Naive thymus-derived CD4-positive, alpha-beta T cell (primary cell): ENCODE results near the gene OR51E2. TPM values are rescaled to one million over a fixed set of nuclear protein-coding genes. Genes with fewer than 3 reads are reported as not detected.

Experiments used
- ATAC-seq: fragments of 150-1000 bp; cut with Tn5 transposase; 2 replicates; pipeline ENCODE4 v1.10.0; 2021; ENCODE audit warnings: mild to moderate bottlenecking, moderate library complexity
- CTCF ChIA-PET: fragments of 350-600 bp; sonication (Branson Sonifier 250); formaldehyde crosslinking; loops from one replicate; lab custom pipeline; 2021; ENCODE audit warnings: antibody characterized with exemption; lab: Charles Lee
- POLR2A ChIA-PET: fragments of 350-600 bp; sonication (Branson Sonifier 250); formaldehyde crosslinking; loops from one replicate; lab custom pipeline; 2021; ENCODE audit warnings: antibody characterized with exemption, inconsistent platforms; lab: Charles Lee
- DNase-seq, 9 donors: peaks; one replicate each; pipeline versions ENCODE4 v3.0.0 to v3.0.0-alpha.2; 2020 to 2022; ENCODE audit warnings: mixed read lengths in 1 of 9
- H3K27ac ChIP-seq: one replicate; pipeline ENCODE4 v1.7.0; 2013; ENCODE audit warnings: mild to moderate bottlenecking, low read depth, low read length, moderate library complexity
- H3K27me3 ChIP-seq, 2 donors: one replicate each; pipeline ENCODE4 v1.7.0; 2013; ENCODE audit warnings: low read length in 2 of 2, mild to moderate bottlenecking in 2 of 2, moderate library complexity in 2 of 2; ENCODE audit not compliant: control insufficient read depth in 2 of 2, insufficient read depth in 2 of 2
- H3K36me3 ChIP-seq, 3 experiments: 1 replicate in 2 of 3; 2 replicates in 1 of 3; pipeline ENCODE4 v1.7.0; 2013; ENCODE audit warnings: low read length in 3 of 3, mild to moderate bottlenecking in 3 of 3, moderate library complexity in 1 of 3; ENCODE audit not compliant: insufficient read depth in 3 of 3, control insufficient read depth in 2 of 3
- H3K4me1 ChIP-seq, 2 donors: one replicate each; pipeline ENCODE4 v1.7.0; 2013; ENCODE audit warnings: low read length in 2 of 2, mild to moderate bottlenecking in 2 of 2, moderate library complexity in 1 of 2; ENCODE audit not compliant: control insufficient read depth in 2 of 2, insufficient read depth in 2 of 2
- H3K4me3 ChIP-seq: 2 replicates; pipeline ENCODE4 v1.7.0; 2013; ENCODE audit warnings: mild to moderate bottlenecking, low read length
- H3K9me3 ChIP-seq, 3 experiments: 1 replicate in 2 of 3; 2 replicates in 1 of 3; pipeline ENCODE4 v1.7.0; 2013; ENCODE audit warnings: low read length in 3 of 3; ENCODE audit not compliant: control insufficient read depth in 2 of 3
- H3K27ac Mint-ChIP-seq, 9 donors: one replicate each; pipeline ENCODE4 v1.8.0; 2020 to 2022; ENCODE audit warnings: mixed read lengths in 9 of 9, mild to moderate bottlenecking in 8 of 9, moderate library complexity in 5 of 9, inconsistent platforms in 2 of 9
- H3K27me3 Mint-ChIP-seq, 5 donors: one replicate each; pipeline ENCODE4 v1.8.0; 2021 to 2022; ENCODE audit warnings: mixed read lengths in 5 of 5, mild to moderate bottlenecking in 1 of 5
- H3K36me3 Mint-ChIP-seq, 5 donors: one replicate each; pipeline ENCODE4 v1.8.0; 2020 to 2022; ENCODE audit warnings: mixed read lengths in 5 of 5, mild to moderate bottlenecking in 3 of 5, inconsistent platforms in 1 of 5
- H3K4me1 Mint-ChIP-seq, 7 donors: one replicate each; pipeline ENCODE4 v1.8.0; 2020 to 2022; ENCODE audit warnings: mixed read lengths in 7 of 7, mild to moderate bottlenecking in 3 of 7, inconsistent platforms in 1 of 7
- H3K4me3 Mint-ChIP-seq, 10 donors: one replicate each; pipeline ENCODE4 v1.8.0; 2020 to 2022; ENCODE audit warnings: mild to moderate bottlenecking in 10 of 10, mixed read lengths in 10 of 10, moderate library complexity in 6 of 10, inconsistent platforms in 2 of 10
- H3K9me3 Mint-ChIP-seq, 11 donors: one replicate each; pipeline ENCODE4 v1.8.0; 2020 to 2022; ENCODE audit warnings: mixed read lengths in 11 of 11, mild to moderate bottlenecking in 4 of 11, inconsistent platforms in 1 of 11, moderate library complexity in 1 of 11
- intact Hi-C, 2 donors: fragments of 100-400 bp; cut with micrococcal nuclease; formaldehyde crosslinking; loops; one replicate each; pipeline ENCODE4 v1.15.1; 2023
- polyA plus RNA-seq, 2 donors: library from polyadenylated mRNA; unstranded; fragments of 300-500 nt; fragmentation: Illumina TruSeq; gene quantifications; one replicate each; pipeline ENCODE4 v1.2.3, GENCODE V29; 2021
- total RNA-seq, 6 experiments: library from RNA in 5 of 6; stranded (reverse) in 5 of 6; gene quantifications; 1 replicate in 5 of 6; 2 replicates in 1 of 6; pipeline ENCODE4 v1.2.3 and lab custom pipeline; 2021 to 2026

The OR51E2 gene
- total and polyA plus RNA-seq, 7 experiments from 2014 or later = not detected

DNA sequence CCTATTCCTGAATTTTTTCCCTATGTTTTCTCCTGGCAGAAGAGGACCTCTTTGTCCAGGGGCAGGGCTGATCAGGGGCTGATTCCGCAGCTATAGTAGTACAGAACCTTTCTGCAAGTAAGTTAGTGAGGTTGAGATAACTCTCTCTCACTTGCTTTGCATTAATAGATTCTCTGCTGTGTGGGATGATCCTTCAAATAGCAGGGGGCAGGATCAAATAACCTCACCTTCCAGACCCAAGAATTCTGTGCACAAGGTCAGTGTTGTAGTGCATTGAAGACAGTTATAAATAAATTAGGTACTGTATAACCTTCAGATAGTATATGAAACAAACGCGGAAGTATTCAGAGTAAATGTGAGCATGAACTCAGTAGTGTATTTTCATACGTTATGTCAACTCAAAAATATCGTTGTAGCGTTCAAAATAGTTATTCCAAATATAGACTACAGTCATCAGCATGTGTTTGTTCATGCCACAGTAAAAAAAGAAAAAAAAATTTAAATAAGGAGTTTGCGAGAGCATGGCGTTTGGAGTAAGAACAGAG is 7.2 kb upstream of the OR51E2 start:
- no peaks in the 10 kb centered on the region for H3K9me3 Mint-ChIP-seq
- no peaks in the 10 kb centered on the region for H3K9me3 ChIP-seq
- ChIA-PET POLR2A (no interaction called here), CTCF (no interaction called here)
- H3K4me3 ChIP-seq = no peak overlapping the region
- H3K4me1 ChIP-seq = no peaks in the 10 kb centered on the region
- peaks cover 15 to 32% (median 18%) of the 10 kb centered on the region in 5 donors for H3K27me3 Mint-ChIP-seq
- H3K27me3 ChIP-seq = peaks cover 0 to 4% of the 10 kb centered on the region in 2 donors
- intact Hi-C loops = no loop called here
- ATAC-seq (no peak), DNase-seq (no peak)
- no peak overlapping the region for H3K4me3 Mint-ChIP-seq
- H3K4me1 Mint-ChIP-seq = peaks cover 0 to under 1% (median 0%) of the 10 kb centered on the region in 7 donors
- no peaks in the 10 kb centered on the region for H3K36me3 ChIP-seq
- no peaks in the 10 kb centered on the region for H3K36me3 Mint-ChIP-seq
- H3K27ac ChIP-seq = no peak overlapping the region
- H3K27ac Mint-ChIP-seq = no peak overlapping the region

DNA sequence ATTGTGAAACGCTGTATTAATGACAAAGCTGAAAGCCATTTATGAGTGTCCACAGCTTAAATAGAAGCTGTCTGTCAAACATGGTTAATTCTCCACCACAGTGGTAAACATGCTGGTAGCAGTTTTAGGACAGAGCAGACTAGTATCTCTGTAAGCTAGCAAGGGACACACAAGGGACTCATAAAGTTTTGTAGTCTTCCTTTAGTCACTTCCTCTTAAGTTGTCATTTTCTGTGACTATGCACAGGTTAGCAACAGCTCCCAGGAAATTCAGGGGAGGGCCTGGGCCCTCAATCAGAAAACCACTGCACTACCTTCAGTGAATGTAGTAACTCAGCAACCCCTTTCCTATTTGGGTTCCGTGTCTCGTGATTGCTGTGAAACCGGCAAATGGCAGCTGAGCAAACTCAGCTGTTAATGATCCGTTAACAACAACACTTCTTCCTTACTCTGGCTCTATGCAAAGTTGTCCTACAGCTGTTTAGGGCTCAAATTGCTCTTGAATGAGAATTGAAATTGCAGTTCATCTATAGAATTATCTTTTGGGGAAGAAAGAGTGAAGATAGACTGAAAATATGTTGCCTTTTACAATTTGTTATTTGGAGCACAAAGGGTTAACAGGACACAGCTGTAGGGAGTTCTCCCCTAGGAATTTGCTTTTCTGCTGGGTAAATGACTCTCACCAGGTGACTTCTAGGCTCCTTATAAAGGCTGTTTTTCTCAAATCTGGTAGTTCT is 6.6 kb upstream of the OR51E2 start, which contains the start of gene MMP26:
TSS of gene MMP26 (plus strand) at position 731 of the 736 bp plus-strand sequence.
- H3K36me3 ChIP-seq = no peaks in the 10 kb centered on the region
- no peaks in the 10 kb centered on the region for H3K9me3 ChIP-seq
- DNase-seq (no peak), ATAC-seq (no peak)
- no peaks in the 10 kb centered on the region for H3K9me3 Mint-ChIP-seq
- ChIA-PET CTCF (no interaction called here), POLR2A (no interaction called here)
- H3K27ac ChIP-seq = no peak within 1 kb of the TSS
- no peaks in the 10 kb centered on the region for H3K4me1 ChIP-seq
- no peak within 1 kb of the TSS for H3K4me3 ChIP-seq
- peaks cover 0 to 4% (median 0%) of the 10 kb centered on the region in 7 donors for H3K4me1 Mint-ChIP-seq
- no peaks in the 10 kb centered on the region for H3K36me3 Mint-ChIP-seq
- peaks cover 11 to 28% (median 12%) of the 10 kb centered on the region in 5 donors for H3K27me3 Mint-ChIP-seq
- no peak within 1 kb of the TSS for H3K27ac Mint-ChIP-seq
- H3K27me3 ChIP-seq = peaks cover 0 to 4% of the 10 kb centered on the region in 2 donors
- intact Hi-C loops = no loop called here
- H3K4me3 Mint-ChIP-seq = no peak within 1 kb of the TSS

DNA sequence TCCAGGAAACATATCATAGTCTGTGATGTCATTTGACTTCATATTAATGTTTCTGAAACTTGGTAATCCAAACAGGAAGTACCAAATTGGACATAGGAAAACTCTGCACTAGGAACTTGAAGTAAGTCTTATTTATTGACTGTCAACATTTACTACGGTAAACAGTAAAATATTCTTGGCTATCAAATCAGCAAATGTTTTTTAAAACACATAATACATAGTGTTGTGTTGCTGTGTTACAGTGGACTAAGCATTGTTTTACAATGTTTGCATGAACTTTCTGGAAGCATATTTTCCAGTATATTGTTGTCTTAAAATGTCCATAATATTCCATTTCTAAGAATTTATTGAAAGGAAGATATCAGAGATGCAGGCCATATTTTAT is 2.8 kb upstream of the OR51E2 start:
- H3K9me3 ChIP-seq = no peaks in the 10 kb centered on the region
- no peaks in the 10 kb centered on the region for H3K36me3 ChIP-seq
- intact Hi-C loops = no loop called here
- POLR2A ChIA-PET = no interaction called here
- H3K36me3 Mint-ChIP-seq = no peaks in the 10 kb centered on the region
- H3K4me1 Mint-ChIP-seq = peaks cover 0 to 4% (median 0%) of the 10 kb centered on the region in 7 donors
- ATAC-seq (no peak), DNase-seq (no peak)
- no peaks in the 10 kb centered on the region for H3K9me3 Mint-ChIP-seq
- H3K27ac Mint-ChIP-seq = no peak overlapping the region
- no peak overlapping the region for H3K27ac ChIP-seq
- CTCF ChIA-PET = no interaction called here
- peaks cover 4 to 17% (median 11%) of the 10 kb centered on the region in 5 donors for H3K27me3 Mint-ChIP-seq
- no peaks in the 10 kb centered on the region for H3K4me1 ChIP-seq
- H3K27me3 ChIP-seq = peaks cover 0 to 4% of the 10 kb centered on the region in 2 donors
- no peak overlapping the region for H3K4me3 Mint-ChIP-seq
- H3K4me3 ChIP-seq = no peak overlapping the region

DNA sequence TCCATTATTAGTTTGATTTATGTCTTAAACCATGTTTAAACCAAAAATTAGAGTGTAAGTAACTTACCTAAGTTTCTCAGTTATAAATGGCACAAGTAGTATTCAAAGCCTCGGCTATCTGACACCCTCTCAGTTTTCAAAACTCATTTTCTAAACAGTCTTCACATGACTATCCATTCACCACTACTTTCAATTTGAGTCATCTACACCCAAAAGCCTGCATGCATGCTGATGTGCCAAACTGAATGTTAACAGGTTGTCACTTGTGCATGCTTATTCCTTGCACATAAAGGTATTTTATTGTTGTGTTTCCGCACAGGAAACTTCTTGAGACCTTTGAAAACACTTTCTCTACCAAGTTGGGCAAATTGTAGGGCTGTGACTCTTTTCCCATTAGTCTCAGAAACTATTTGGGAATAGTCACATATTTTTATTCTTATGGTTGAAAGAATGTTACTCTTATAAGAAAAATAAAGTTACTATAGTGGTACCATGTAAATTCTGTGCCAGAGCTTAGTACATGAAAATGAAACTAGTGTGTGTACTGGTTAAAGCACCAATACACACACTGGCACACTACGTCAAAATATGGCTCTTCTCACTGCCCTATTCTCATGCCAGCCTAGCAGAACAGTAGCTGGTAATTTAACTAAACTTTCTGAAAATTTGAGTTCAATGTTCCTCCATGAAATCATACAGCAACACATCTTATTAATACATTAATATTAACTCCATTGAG is 2.2 kb upstream of the OR51E2 start:
- Histone ChIP-seq H3K4me1 (no peaks in the 10 kb centered on the region), H3K36me3 (no peaks in the 10 kb centered on the region), H3K27ac (no peak overlapping the region), H3K9me3 (no peaks in the 10 kb centered on the region), H3K27me3 (peaks cover 0 to 4% of the 10 kb centered on the region in 2 donors), H3K4me3 (peak overlapping the region; percentile 0)
- Mint-ChIP-seq H3K27me3 (peaks cover 4 to 17% (median 11%) of the 10 kb centered on the region in 5 donors), H3K9me3 (no peaks in the 10 kb centered on the region), H3K4me3 (no peak overlapping the region), H3K4me1 (peaks cover 0 to 4% (median 0%) of the 10 kb centered on the region in 7 donors), H3K36me3 (no peaks in the 10 kb centered on the region), H3K27ac (no peak overlapping the region)
- no peak for ATAC-seq
- ChIA-PET CTCF (no interaction called here), POLR2A (no interaction called here)
- intact Hi-C loops = no loop called here
- DNase-seq = no peak

DNA sequence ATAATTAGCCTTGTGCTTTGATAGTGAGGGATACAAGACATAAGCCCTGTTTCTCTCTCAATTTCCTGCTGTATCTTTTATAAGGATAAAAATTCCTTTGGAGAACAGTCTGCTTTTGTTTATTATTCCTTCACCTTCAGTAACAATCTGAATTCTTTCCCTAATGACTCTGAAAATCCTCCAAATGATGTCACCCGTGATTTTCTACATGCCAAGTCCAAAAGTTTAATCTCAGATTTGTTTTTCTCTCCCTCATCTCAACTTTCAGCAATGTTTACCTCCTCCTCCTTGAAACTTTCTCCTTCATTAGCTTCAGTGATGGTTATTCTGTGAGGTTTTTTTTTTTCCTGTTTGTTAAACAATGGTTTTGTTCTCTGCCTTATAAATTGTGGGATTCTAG is 2.2 kb downstream of the OR51E2 start:
- Histone ChIP-seq H3K27ac (no peak overlapping the region), H3K4me1 (no peaks in the 10 kb centered on the region), H3K4me3 (no peak overlapping the region), H3K36me3 (no peaks in the 10 kb centered on the region), H3K9me3 (no peaks in the 10 kb centered on the region), H3K27me3 (no peaks in the 10 kb centered on the region)
- peaks cover 0 to 4% (median 0%) of the 10 kb centered on the region in 7 donors for H3K4me1 Mint-ChIP-seq
- H3K27me3 Mint-ChIP-seq = peaks cover 3 to 19% (median 16%) of the 10 kb centered on the region in 5 donors
- ChIA-PET POLR2A (no interaction called here), CTCF (no interaction called here)
- H3K4me3 Mint-ChIP-seq = no peak overlapping the region
- no peaks in the 10 kb centered on the region for H3K36me3 Mint-ChIP-seq
- ATAC-seq (no peak), DNase-seq (no peak)
- intact Hi-C loops = no loop called here
- no peak overlapping the region for H3K27ac Mint-ChIP-seq
- peaks cover 0 to 4% (median 0%) of the 10 kb centered on the region in 11 donors for H3K9me3 Mint-ChIP-seq

DNA sequence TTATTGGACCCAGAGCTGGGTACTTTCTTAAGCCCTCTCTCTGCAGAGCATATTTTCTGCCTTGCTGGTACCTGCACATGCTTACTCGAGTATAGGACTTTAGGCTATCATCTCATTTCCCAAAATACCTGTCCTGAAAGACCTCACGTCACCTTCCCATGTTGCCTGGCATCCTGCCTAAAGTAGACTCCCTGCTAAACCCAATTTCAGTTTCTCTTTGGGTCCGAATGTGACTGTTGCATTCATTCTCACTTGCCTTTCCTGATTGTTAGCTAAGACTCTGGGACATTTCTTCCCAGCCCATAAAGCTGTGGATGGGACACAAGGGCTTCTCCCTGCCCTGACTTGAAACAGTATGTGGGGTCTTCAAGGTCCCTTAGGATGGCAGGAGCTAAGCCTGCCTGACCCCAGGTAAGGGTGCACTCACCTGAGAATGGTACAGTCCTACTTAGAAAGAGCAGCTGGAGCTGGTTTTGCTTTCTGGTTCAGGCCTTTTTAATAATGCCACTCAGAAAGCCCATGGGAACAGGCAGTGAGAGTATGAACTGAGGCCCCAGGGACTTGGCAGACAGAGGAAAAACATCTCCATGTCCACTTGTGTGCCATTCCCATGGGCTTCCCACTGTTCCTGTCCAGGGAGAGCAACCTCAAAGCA is 12.9 kb downstream of the OR51E2 start:
- Histone ChIP-seq H3K27me3 (no peaks in the 10 kb centered on the region), H3K36me3 (no peaks in the 10 kb centered on the region), H3K4me1 (no peaks in the 10 kb centered on the region), H3K4me3 (no peak overlapping the region), H3K27ac (no peak overlapping the region), H3K9me3 (no peaks in the 10 kb centered on the region)
- Mint-ChIP-seq H3K27me3 (peaks cover 0 to 10% (median 5%) of the 10 kb centered on the region in 5 donors), H3K4me3 (no peak overlapping the region), H3K27ac (no peak overlapping the region), H3K36me3 (no peaks in the 10 kb centered on the region), H3K4me1 (no peaks in the 10 kb centered on the region), H3K9me3 (no peaks in the 10 kb centered on the region)
- ChIA-PET CTCF (no interaction called here), POLR2A (no interaction called here)
- DNase-seq (no peak), ATAC-seq (no peak)
- intact Hi-C loops = no loop called here
